Measurements from ENCODE around the gene COL19A1.
"Not testable (repeated sequence)": the region's sequence is repeated elsewhere in the genome, so short reads cannot be mapped to it uniquely, and the experiment has no call there.

Gene COL19A1

DNA sequence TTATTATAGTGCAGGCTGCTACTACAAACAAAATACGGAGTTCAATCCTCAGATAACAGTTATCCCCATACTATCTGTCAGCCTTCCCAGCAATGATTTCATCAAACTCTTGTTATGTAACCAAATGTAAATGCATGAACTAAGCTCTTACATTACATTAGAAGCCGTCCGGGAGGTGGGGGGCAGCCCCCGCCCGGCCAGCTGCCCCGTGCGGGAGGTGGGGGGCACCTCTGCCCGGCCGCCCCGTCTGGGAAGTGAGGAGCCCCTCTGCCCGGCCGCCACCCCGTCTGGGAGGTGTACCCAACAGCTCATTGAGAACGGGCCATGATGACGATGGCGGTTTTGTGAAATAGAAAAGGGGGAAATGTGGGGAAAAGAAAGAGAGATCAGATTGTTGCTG lies 99.6 kb downstream of the COL19A1 start:
- DNase-seq (ENCODE audit: low spot score) = not testable (repeated sequence)

DNA sequence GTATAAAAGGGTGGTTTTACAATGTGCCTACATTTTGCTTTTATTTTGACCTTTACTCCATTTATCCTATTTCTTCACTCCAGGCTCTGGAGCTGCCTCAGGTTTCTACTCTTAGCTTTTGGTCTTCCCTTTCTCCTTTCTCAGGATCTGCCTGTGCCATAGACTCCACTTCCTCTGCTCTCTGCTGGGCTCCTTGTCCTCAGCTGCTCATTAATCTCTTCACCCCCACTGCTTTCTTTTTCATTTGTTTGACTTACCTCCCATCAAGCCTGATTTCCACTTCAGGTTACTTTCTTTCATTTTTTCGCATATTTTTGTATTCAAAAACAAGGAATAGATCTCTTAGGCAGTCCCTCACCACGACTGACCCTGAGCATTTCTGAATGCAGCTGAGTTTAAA lies 106.8 kb downstream of the COL19A1 start:
- DNase-seq (ENCODE audit: low spot score) = no peak

DNA sequence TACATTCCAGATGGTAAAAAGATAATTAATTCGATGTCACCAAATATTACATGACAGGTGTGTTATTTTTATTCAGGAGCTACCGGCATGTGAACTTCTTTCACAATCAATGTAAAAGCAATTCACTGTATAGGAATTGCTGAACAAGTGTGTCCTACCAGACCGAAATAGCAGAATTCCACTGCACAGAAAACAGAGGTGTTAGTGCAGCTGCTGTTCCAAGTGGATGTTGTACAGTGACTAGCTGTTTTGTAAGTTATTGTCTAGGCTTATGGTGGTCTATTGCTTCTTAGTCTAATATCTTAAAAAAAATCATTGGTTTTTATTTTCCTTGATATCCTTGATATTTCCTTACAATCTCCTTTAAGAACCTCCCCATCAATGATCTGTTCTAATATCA lies 107.4 kb downstream of the COL19A1 start:
- no peak for DNase-seq (ENCODE audit: low spot score)

DNA sequence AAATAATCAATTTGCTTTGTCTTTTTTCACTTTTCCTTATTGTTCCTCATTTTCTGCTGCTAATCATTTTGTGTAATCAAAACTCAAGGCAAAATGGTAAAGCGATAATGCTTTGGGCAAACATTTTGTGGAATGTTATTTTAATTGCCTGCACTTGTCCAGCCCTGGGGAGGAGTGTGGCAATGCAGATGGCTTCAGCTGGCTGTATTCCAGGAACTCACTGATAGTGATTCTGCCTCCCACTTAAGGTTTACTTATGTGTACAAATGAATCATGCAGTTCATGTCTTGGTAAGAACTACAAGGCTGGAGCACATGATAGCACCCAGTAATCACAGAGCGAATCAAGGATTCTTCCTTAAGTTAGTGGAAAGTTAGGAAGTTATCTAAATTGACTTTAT lies 107.8 kb downstream of the COL19A1 start:
- DNase-seq (ENCODE audit: low spot score) = peak; percentile 71

DNA sequence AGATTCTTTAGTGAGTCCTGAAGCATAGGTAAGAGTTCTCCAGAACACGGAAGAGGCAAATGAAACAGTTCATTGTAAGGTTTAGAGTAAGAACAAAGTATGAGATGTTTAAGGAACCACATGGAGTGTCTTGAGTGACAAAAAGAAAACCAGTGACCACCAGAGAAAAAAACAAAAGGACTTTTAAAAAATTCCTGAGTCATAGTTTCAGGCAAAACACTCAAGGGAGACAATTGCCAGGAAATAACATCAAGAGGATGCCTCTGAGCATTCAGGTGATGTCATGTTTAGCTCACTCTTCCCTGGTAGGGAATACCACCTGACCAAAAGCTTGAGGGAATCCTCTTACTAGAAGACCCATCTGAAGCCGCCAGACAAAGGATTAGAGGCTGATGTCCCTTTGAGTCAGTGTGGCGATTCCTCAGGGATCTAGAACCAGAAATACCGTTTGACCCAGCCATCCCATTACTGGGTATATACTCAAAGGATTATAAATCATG lies 110.3 kb downstream of the COL19A1 start:
- DNase-seq (ENCODE audit: low spot score) = no peak

DNA sequence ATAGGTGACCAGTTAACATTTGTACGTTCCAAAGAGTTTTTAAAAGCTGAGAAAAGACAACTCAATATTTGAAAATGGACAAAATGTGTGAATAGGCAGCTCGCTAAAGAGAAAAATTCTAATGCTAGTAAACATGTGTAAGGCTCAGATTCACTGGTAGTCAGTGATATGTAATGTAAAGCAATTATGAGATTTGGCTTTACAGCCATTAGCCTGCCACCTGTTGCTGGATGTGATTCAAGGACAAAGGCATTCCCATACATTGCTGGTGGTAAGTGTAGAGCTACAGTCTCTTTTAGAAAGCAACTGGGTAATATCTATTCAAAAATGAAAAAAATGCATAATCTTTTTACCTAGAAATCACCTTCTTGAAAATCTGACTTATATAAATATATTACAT lies 114.3 kb downstream of the COL19A1 start:
- no peak for DNase-seq (ENCODE audit: low spot score)

DNA sequence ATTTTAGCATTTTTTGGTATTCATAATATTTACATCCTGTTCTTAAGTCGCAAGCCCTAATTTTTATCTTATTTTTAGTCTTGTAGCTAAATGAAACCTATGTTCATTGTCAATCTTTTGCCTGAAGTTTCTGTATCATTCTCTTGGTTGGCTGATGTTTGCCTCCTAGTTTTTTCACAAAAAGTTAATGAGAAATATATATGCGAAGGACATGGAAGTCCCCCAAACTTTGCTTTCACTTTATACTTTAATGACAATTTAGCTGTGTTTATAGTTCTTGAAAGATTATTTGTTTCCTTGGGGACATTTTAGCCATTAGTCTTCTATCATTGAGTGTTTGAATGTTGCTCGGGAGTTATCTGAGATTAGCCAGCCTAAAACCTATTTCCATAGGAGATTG lies 118.2 kb downstream of the COL19A1 start:
- no peak for DNase-seq (ENCODE audit: low spot score)

DNA sequence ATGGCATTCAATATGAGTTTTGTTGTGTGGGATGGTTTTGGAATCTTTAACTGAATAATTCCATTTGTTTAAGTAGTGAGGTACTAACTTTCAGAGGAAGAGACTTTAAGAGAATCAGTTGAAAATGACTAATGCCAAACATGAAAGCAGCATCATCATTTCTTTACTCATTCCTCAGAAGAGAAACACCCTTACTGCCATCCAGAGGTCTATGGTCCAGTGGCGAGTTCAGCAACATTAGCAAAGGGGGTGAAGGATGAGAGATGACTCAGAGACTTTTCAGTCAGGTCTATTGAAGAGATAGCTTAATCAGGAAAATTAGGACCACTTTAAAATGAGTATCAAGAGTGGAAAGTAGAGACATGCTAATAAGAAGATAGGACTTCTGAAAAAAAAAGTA lies 118.8 kb downstream of the COL19A1 start:
- no peak for DNase-seq (ENCODE audit: low spot score)

DNA sequence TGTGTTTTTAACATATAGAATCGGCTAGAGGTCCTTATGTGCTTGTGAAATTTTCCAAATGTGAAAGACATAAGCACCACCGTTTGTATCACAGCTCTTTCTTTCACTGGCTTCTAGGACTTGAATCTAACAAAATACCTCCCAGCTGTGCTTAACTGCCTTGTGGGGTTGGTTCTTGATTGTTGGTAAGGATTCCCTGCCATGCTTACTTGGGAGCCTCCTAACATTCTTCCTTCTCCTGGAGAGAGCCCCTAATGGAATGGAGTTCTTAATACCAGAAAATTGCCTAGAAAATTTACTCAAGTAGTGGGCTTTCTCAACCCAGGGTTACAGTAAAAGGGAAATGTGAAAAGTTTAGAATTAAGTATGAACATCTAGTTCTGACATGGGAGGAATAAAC lies 121.2 kb downstream of the COL19A1 start:
- DNase-seq (ENCODE audit: low spot score) = no peak

DNA sequence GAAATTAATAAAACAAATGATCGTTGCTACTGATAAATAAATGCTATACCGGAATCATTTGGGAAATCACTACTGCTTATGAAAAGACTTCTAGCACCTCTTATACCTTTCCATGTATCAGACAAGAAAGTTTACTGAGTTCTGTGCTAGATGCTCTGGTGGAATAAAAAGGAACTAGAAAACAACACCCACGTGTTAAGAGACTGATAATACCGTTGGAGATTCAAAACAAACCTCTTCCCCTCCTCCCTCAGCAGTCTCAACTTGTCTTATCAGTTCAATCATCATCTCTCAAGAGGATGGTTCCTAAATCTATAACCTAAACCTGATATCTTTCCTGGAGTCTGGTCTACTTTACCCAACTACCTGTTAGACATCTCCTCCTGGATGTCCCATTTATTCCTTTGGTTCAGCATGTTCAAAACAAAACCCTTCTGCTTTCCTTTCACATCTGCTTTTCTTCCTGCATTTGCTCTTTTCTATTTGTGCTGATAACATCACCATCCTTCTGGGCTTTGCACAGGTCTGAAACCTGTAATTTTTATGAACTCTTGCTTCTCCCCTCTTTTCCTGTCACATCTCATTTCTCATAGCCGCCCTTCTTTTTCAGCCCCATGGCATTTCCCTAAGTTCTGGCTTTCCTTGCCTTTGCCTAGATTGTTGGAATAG lies 122.2 kb downstream of the COL19A1 start:
- DNase-seq (ENCODE audit: low spot score) = no peak

DNA sequence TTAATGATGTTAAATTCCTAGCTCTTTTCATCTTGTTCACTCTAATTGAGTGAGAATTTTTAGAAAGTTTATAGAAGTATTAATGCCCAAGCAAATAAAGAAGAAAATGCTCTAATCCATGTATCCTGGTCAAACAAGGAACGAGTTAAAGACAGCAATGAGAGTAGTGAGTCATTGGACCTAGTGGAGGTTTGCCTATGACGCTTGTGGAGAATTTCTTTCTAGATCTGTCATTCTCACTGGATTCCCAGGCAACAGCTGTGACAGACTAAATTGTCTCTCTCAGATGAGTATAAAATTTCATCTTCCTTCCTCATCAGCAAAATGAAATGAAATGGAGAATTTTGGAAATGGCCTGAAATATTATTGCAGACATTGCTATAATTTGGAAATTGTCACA lies 127.9 kb downstream of the COL19A1 start:
- DNase-seq (ENCODE audit: low spot score) = no peak

DNA sequence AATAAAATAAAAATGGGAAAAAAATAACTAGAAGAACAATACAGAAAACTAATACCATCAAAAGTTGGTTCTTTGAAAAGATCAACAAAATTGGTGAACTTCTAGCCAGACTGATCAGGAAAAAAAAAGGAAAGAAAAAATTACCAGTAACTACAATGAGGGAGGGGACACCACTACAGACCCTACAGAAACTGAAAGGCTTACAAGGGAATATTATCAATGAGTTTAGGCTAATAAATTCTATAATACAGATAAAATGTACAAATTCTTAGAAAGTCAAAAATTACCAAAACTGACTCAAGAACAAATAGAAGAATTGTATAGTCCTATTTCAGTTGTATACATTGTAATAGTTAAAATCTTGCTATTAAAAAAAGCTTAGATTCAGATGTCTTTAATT lies 141.8 kb downstream of the COL19A1 start:
- no peak for DNase-seq (ENCODE audit: low spot score)

DNA sequence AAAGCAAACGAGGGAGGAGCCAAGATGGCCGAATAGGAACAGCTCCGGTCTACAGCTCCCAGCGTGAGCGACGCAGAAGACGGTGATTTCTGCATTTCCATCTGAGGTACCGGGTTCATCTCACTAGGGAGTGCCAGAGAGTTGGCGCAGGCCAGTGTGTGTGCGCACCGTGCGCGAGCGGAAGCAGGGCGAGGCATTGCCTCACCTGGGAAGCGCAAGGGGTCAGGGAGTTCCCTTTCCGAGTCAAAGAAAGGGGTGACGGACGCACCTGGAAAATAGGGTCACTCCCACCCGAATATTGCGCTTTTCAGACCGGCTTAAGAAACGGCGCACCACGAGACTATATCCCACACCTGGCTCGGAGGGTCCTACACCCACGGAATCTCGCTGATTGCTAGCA lies 144.0 kb downstream of the COL19A1 start:
- not testable (repeated sequence) for DNase-seq (ENCODE audit: low spot score)

DNA sequence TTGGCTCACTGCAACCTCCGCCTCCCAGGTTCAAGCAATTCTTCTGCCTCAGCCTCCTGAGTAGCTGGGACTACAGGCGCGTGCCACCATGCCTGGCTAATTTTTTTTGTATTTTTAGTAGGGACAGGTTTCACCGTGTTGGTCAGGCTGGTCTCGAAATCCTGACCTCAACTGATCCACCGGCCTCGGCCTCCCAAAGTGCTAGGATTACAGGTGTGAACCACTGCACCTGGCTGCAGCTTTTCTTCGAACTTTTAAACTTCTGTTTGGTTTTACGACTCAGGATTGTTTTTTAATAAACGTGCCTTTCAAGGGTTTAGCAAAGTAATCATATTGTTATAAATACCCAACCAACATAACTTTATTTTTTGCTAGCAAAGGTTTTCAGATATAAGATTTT lies 156.8 kb downstream of the COL19A1 start:
- not testable (repeated sequence) for DNase-seq (ENCODE audit: low spot score)

DNA sequence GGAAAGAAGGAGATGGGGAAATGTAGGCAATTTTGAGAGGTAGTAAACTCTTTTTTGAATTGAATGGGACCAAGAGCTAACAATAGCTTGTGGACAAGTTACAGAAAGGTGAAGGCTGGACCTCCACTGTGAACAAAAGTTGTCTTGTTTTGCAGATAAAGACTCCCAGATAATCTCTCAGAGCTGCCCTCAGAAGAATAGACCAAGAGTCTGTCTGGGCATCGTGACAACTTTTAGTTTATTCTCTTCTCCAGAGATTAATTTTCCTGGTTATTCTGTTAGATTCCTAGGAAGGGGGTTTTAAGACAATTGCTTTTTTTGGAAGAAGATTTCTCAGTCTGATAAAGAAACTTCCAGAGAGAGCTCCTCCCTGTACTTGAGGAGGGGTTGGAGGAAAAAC lies 161.9 kb downstream of the COL19A1 start:
- DNase-seq (ENCODE audit: low spot score) = no peak

DNA sequence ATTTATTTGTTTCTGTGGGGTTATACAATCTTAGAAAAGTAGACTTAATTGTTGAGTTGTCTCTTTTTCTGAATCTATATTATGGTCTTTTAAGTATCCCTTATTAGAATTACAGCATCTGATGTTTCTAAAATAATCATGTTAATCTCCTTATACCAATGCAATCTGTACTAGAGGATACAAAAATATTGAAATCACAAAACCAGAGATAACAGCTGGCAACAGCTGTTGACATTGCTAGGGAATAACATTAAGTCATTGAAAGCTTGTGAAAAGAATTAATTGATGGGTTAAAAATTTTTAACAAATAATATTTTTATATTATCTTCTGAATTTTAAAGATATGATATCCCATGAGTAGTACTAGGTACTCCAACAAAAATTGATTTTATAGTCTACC lies 162.6 kb downstream of the COL19A1 start:
- no peak for DNase-seq (ENCODE audit: low spot score)

DNA sequence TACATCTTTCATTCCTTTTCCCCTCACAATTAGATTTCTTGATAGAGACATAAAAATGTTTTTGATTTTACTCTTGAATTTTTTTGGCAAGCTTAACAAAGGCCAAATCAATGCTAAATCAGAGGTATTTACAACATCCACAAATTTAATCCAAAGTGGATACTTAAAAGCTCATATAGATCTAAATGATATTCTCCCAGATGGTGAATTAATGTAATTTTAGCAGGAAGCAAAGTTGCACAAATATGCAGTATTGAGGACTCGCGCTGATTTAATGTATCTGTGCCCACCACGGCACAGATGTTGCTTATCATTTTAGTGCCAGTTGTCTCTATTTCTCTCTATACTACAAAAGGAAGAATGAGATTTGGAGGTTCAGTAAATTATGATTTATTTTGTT lies 167.4 kb downstream of the COL19A1 start:
- no peak for DNase-seq (ENCODE audit: low spot score)

DNA sequence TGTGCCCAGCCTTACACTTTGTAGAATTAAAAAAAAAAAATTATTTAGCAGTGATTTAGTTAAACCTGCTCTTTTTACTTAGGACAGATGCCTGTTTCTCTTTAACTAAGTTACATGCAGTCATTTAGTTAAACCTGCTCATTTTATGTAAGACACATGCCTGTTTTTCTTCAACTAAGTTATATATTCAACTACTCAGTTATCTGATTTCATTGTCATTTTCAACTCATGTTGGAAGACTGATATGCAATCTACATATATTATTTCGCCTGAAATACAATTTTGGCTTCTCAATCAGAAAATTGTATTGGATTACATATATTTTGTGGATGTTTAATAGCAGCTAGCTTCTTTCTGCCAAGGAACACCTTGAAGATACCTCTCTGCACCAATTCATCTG lies 171.1 kb downstream of the COL19A1 start:
- no peak for DNase-seq (ENCODE audit: low spot score)

DNA sequence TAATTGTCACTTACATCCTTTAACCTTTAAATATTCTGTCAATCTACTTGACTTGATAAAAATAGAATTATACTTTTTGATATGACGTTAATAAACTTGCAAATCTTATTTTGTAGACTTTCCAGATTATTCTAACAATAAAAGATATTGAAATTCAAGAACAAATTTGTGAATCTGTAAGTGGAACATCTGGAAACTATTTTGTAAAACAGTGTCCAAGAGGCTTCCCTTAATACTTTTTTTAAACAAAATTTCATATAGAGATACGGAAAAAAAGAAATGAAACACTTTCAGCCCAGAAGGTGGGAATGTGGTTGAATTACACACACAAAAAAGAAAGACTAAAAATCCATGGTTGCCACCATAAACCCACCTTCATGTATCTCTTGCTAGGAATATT lies 174.4 kb downstream of the COL19A1 start:
- no peak for DNase-seq (ENCODE audit: low spot score)

DNA sequence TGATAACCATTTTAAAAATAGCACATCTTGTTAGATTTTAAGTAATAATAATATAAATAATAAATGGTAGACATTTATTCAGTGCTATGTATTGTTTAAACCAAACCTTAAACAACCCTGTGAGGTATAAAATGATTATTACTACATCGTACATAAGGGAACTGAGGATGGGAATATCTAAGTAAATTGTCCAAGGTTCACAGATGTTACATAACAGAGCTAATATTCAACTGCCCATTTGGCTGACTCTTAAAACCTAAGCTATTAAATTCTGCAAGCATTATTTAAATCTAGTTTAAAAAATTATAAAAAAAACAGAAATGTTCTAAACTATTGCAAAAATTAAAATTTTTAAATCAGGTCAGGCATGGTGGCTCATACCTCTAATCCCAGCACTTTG lies 175.1 kb downstream of the COL19A1 start:
- no peak for DNase-seq (ENCODE audit: low spot score)

DNA sequence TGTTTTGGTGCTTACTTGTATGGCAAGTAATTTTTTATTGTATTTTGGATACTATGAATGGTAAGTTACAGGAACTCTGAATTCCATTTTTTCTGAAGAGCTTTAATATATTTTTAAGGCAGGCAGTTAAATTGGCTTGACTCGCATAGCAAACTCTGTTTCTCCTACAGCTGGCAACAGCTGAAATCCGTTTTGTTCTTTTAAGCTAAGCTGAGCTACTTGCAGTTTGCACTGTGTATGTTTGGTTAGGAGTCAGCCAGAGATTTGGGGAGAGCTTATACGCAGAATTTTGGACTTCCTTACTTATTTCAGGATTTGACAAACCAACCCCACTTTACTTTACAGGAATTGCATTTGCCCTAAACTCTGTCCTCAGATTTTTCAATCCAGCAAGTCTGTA lies 179.1 kb downstream of the COL19A1 start:
- no peak for DNase-seq (ENCODE audit: low spot score)

DNA sequence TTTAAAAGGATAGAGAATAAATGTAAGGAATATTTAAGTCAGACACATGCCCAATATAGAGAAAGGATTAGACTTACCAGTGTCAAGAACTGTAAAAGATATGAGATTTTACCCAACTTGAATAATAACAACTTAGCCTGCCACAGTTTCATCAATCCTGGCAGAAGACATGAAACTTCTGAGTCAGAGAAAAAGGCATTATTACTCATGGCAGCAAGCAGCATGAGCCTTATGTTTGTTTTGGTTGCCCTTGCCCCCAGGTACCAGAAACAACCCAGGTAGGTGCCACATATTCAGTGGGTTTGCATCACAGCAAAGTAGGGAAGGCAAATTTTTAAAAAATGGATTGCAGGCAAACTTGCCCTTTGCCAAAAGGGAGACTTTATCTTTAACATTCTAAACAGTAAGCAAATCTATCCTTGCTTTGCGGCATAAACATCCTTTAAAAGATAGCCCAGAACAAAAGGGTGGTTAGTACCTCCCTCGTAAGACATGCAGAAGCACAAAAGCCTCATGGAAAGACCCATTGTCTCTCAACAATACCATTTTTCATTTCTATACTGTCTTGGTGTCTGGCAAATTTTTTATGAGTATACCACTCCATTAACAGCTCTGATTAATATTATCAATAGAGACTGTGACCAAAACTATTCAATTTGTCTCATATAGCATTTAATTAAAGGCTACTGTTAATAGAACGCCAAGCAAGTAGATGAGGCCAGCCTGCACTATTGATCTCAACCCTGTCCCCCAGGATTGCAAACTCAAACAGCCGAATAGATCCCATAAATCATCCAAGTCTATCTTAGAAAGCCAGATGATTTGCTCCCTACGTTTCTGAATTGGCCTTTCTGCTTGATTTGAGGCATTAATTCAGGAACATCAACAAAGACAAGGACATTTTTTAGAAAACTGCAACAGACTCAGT lies 185.1 kb downstream of the COL19A1 start:
- DNase-seq (ENCODE audit: low spot score) = no peak

DNA sequence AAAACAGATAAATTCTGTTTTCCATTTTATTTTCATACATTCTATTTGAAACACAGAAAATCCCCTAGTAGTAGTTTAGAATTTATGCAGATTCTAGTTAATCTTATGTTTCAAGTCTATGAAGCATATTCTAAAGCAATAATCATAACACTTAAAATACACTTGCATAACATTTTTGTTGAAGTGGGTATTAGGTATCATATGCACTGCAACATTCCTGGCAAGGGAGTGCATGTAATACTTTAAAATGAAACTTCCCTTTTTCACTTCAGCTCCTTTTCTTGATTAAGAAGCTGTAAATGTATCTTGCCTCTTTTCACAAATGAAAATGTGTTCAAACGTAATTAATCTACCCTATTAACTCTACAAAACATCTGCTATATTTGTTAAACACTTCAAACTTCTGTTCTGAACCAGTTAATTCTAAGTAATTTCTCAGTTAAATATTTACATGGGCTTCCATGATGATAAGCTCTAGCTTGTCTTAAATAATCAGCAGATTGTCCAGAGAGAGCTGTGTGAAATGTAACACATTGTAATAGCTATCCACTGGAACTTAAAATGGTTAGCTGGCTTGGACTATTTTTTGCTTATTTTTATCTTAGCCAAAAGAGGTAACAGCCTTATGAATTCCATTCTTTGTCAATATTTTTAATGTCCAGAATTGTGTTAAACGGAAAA lies 192.8 kb downstream of the COL19A1 start:
- no peak for DNase-seq (ENCODE audit: low spot score)

All from cerebellar cortex (tissue), 1 donor.